Measurements from ENCODE around the gene OXNAD1. TPM values are rescaled to one million over a fixed set of nuclear protein-coding genes. Genes with fewer than 3 reads are reported as not detected.

OXNAD1 gene
- total RNA-seq, 1 experiment from 2014 or later = 23.7 TPM

- no peak overlapping the region for H4K5ac ChIP-seq (ENCODE audit: insufficient read length, low read depth, low read length)
- no peak overlapping the region for H2AFZ ChIP-seq (ENCODE audit: low read length)
- no peak overlapping the region for H4K91ac ChIP-seq (ENCODE audit: insufficient read length, low read depth, low read length)
- no peak overlapping the region for H3K9ac ChIP-seq (ENCODE audit: extremely low read depth, insufficient read length, low read length)
- H4K20me1 ChIP-seq (ENCODE audit: control insufficient read depth, insufficient read depth, insufficient read length) = no peaks in the 10 kb centered on the region
- H2BK15ac ChIP-seq (ENCODE audit: low read depth, low read length) = no peak overlapping the region
- no peaks in the 10 kb centered on the region for H3K27me3 ChIP-seq (ENCODE audit: insufficient read depth, low read length)
- no peak for TF ChIP-seq CTCF (conservative IDR thresholded peaks at IDR 0.05)
- H3K4me1 Mint-ChIP-seq = peaks cover 11 to 13% of the 10 kb centered on the region in 2 experiments
- H2BK12ac ChIP-seq (ENCODE audit: insufficient read length, low read depth, low read length) = no peak overlapping the region
- H2BK5ac ChIP-seq (ENCODE audit: insufficient read length, low read length) = no peak overlapping the region
- no peak overlapping the region for H4K8ac ChIP-seq (replicated peaks; ENCODE audit: insufficient read length, low read depth, low read length)
- H3K23ac ChIP-seq (ENCODE audit: insufficient read length, low read depth, low read length) = no peak overlapping the region
- H3K27me3 Mint-ChIP-seq (ENCODE audit: low read depth) = no peaks in the 10 kb centered on the region
- H3K9me3 Mint-ChIP-seq = no peaks in the 10 kb centered on the region
- H3K4ac ChIP-seq (ENCODE audit: low read depth, low read length) = no peak overlapping the region
- H3K27ac Mint-ChIP-seq = peak overlapping the region in 1 of 3 experiments; percentile 53; a peak in 1 of 7 replicates
- no peak overlapping the region for H3K14ac ChIP-seq (ENCODE audit: insufficient read depth, low read length)
- H3K27ac ChIP-seq (ENCODE audit: insufficient read length, low read depth, low read length) = no peak overlapping the region
- DNase-seq = no peak
- no peak overlapping the region for H3K18ac ChIP-seq (ENCODE audit: insufficient read length, low read depth, low read length)
- H3K4me3 Mint-ChIP-seq = no peak overlapping the region
- no peaks in the 10 kb centered on the region for H3K79me1 ChIP-seq (ENCODE audit: insufficient read depth, low read depth, low read length, poor library complexity, severe bottlenecking)
- no peaks in the 10 kb centered on the region; the same call in 1 of the 2 replicates for H3K79me2 ChIP-seq (ENCODE audit: insufficient read depth, low read length)
- WGBS (ENCODE audit: extremely low coverage, insufficient read length, low lambda C conversion rate) = no CpG with 5 or more reads among the region's 5 CpGs
- H2AK5ac ChIP-seq (ENCODE audit: insufficient read length, low read length) = no peak overlapping the region
- H3K9me3 ChIP-seq (ENCODE audit: control insufficient read depth, low read depth, low read length) = no peaks in the 10 kb centered on the region
- H3K4me1 ChIP-seq (ENCODE audit: insufficient read depth, low read length) = no peaks in the 10 kb centered on the region
- H3T11ph ChIP-seq (ENCODE audit: low read length) = no peak overlapping the region
- no peaks in the 10 kb centered on the region for H3K23me2 ChIP-seq (ENCODE audit: insufficient read length, low read depth, low read length, poor library complexity, severe bottlenecking)
- no peak overlapping the region for H3K4me2 ChIP-seq (ENCODE audit: insufficient read depth, insufficient read length, low read length)
- H3K36me3 Mint-ChIP-seq (ENCODE audit: insufficient read depth in 1 of 3, low read depth in 3 of 3) = peaks cover 0 to 24% (median 0%) of the 10 kb centered on the region in 3 experiments; a peak in 3 of 7 replicates
- H2BK120ac ChIP-seq (ENCODE audit: low read depth, low read length, poor library complexity, severe bottlenecking) = no peak overlapping the region
- H2BK20ac ChIP-seq (ENCODE audit: low read depth, low read length, poor library complexity, severe bottlenecking) = no peak overlapping the region
- no peak overlapping the region for H3K56ac ChIP-seq (ENCODE audit: insufficient read length, low read depth, low read length)
Observed at GRCh38 chr3:16313886-16314645, 49.1 kb downstream of the OXNAD1 start.
